NB4 (cell line): Measurements from ENCODE around the gene WDR20.

Experiments used
- MYC ChIP-seq: IDR thresholded peaks from 2 replicates; pipeline ENCODE4 v1.6.1; 2011; ENCODE audit warnings: low read depth, low read length
- POLR2A ChIP-seq: IDR thresholded peaks from 2 replicates; pipeline ENCODE4 v1.6.1; 2011; ENCODE audit warnings: mild to moderate bottlenecking; ENCODE audit not compliant: insufficient read length; ENCODE audit errors: extremely low read depth
- TF ChIP-seq, protein P1 (sequence below): IDR thresholded peaks from one replicate; pipeline ENCODE4 v1.5.1; 2012; ENCODE audit warnings: low read depth, low read length
- TF ChIP-seq, protein P2 (sequence below): IDR thresholded peaks from 2 replicates; pipeline ENCODE4 v1.6.1; 2011; ENCODE audit warnings: low read depth, low read length

DNA sequence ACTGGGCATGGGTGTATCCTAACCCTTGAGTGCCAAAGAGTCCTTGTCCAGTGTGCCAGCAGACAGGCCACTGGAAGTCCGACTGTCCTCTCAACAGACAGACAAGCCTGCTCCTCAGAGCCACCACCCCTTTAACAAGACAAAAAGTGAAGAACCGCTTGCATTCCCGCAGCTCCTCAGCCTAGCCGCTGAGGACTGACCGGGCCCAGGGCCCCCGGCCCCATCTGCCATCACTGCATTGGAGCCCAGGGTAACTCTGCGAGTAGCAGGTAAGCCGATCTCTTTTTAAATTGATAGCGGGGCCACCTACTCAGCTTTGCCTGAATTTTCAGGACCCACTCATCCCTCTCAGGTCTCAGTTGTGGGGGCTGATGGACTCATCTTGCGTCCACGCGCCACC, 96.3 kb downstream of the WDR20 start:
- TF ChIP-seq, protein P1, sequence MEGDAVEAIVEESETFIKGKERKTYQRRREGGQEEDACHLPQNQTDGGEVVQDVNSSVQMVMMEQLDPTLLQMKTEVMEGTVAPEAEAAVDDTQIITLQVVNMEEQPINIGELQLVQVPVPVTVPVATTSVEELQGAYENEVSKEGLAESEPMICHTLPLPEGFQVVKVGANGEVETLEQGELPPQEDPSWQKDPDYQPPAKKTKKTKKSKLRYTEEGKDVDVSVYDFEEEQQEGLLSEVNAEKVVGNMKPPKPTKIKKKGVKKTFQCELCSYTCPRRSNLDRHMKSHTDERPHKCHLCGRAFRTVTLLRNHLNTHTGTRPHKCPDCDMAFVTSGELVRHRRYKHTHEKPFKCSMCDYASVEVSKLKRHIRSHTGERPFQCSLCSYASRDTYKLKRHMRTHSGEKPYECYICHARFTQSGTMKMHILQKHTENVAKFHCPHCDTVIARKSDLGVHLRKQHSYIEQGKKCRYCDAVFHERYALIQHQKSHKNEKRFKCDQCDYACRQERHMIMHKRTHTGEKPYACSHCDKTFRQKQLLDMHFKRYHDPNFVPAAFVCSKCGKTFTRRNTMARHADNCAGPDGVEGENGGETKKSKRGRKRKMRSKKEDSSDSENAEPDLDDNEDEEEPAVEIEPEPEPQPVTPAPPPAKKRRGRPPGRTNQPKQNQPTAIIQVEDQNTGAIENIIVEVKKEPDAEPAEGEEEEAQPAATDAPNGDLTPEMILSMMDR = no peak
- no peak for TF ChIP-seq POLR2A
- TF ChIP-seq, protein P2, sequence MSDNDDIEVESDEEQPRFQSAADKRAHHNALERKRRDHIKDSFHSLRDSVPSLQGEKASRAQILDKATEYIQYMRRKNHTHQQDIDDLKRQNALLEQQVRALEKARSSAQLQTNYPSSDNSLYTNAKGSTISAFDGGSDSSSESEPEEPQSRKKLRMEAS = no peak
- no peak for TF ChIP-seq MYC
